M059J (cell line): ENCODE data around the gene UBAC2. TPM values are rescaled to one million over a fixed set of nuclear protein-coding genes. Genes with fewer than 3 reads are reported as not detected.
A peak's percentile ranks its signal among the peaks of the same experiment; 100 is the strongest.

Experiments
- DNase-seq: peaks from one replicate; pipeline ENCODE4 v3.0.0-alpha.2; 2012; ENCODE audit warnings: low read depth
- total RNA-seq: library from RNA; depleted of rRNA; stranded (reverse); fragments of >200 nt; shearing (Covaris generic); gene quantifications from 2 replicates; pipeline ENCODE4 v1.2.3, GENCODE V29; 2014

UBAC2 gene
- total RNA-seq, 1 experiment from 2014 or later: 61.5 TPM

DNA sequence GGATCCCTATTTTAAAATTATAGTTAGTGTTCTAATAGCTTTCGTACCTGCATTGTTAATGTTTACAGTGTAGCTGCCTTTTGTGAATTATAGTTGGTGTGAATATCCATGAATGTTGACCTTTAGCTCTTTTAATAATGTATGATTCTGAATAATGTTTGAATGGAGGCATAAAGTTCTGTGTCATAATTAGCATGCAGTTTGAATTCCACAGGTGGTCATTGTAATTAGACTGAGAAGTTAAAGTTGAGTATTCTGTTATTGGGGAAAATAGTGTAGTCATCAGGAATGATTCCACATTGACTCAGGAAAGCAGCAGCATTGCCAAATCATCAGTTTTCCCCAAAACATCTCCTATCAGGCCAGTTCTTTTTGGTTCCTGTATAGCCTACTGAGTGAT is 45.4 kb downstream of the UBAC2 start:
- no peak for DNase-seq

- DNase-seq: peak; percentile 9
These were observed 48.5 kb downstream of the UBAC2 start for GRCh38 chr13:99249178-99249577.

GRCh38 chr13:99249606-99250005 is 49.0 kb downstream of the UBAC2 start:
- peak; percentile 51 for DNase-seq

- no peak for DNase-seq
These were observed 50.5 kb downstream of the UBAC2 start for GRCh38 chr13:99250982-99251825.

- DNase-seq: no peak
These were observed 51.3 kb downstream of the UBAC2 start for GRCh38 chr13:99251921-99252320.

- DNase-seq: no peak
These were observed 54.2 kb downstream of the UBAC2 start for GRCh38 chr13:99254830-99255229.

- no peak for DNase-seq
These were observed 54.6 kb downstream of the UBAC2 start for GRCh38 chr13:99255271-99255670.

- no peak for DNase-seq
These were observed 55.6 kb downstream of the UBAC2 start for GRCh38 chr13:99256283-99256682.

DNA sequence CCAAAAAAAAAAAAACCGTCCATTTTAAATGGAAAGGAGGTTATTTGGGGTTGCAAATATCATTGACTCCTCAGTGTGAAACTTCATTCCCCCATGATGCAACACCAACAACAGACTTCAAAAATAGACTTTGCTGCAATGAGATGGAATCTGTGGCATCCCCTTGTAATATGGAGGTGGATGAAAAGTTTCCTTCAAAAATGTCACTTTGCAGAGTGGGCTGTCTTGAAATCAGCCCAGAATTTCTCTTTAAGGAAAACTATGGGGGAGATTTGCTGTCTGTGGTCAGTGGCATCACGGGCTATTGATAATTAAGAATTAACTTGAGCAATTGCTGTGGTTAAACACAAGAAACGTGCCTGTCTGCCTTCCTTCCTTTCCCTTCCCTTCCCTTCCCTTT is 56.1 kb downstream of the UBAC2 start:
- DNase-seq: no peak

- no peak for DNase-seq
These were observed 56.6 kb downstream of the UBAC2 start for GRCh38 chr13:99257291-99257690.

DNA sequence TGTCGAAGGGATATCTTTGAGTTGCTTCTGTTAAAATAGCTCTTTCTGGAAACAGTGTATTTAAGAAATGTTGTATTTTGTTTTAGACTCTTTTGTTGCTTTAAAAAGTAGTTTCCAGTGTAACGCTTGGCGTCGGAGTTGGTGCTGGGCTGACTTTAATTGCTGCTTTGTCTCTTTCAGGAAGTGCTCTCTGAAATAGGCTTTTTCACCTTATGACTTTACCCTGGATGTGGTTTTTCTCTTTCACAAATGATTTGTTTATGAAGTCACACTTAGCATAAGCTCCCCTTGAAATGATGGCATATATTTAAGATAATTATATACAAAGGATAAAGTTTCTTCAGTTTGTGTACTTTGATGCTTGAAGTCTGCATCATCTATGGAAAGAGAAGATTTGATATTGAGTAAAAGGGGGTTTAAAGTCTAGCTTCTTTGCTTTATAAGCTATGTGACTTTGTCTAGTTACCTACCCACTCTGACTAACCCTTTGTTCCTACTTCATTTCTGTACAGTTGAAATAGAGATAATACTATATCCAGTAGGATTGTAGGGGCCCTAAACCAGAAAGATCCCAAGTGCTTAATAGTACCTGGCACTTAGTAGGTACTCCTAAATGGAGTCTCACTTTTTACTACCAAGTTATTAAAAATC is 57.7 kb downstream of the UBAC2 start, which contains the start of gene GPR18:
GPR18 (minus strand) TSS at position 170 of the 651 bp plus-strand sequence. CDS start 2,507 bp downstream, outside the sequence.
- DNase-seq: no peak

DNA sequence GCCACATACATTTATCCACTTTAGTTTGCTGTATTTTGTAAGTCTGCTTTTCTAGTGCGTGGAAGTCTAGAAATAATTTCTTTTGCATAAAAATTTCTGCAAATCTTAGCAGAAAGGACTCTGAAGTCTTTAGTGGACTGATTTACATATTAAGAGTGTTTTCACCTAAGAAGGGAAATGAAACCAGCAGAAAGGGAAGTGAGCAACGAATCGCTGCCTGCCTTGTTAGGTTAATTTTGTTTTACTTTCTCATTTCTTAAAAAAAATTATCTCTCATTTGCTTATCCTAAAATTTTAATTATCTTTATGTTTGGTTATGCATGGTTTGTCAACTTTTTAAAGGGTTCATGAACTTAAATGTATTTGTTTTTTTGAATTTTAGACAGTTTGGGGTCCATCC is 58.3 kb downstream of the UBAC2 start:
- no peak for DNase-seq

DNA sequence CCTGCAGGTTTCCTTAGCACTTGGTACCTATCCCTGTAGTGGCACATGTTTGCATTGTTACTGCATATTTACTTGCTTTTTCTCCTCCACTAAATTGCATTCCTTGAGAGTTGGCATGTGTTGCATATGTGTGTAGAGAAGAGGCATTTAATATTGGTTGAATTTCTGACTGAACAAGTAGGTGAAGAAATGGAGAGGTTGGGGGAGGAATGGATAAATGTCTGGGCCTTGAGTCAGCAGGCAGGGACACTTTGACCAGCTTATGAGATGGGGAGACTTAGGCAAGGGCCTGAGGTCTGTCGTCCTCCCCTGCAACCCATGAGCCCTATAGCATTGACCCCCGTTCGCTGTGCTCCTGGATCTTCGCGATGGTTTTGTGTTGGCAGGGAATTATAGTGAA is 59.6 kb downstream of the UBAC2 start:
- no peak for DNase-seq

DNA sequence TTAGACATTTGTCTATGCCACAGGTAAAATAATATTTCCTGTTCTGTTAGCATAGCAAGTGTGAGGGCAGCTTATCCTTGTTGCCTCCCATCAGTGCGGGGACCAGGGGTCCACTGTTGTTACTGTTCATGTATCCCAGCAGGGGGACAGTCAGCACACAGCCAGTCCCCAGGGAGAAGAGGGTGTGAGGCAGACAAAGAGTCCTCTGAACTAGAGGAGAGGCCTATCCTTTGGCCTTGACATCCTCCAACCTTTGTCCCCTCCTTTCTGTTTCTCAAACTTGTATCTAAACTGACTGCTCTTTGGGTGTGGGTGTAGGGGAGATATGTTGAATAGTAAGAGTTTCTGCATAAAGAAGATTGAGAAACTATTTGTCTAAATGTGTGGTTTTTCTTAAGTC is 60.4 kb downstream of the UBAC2 start:
- DNase-seq: no peak

GRCh38 chr13:99263126-99263785 is 62.6 kb downstream of the UBAC2 start:
- no peak for DNase-seq

DNA sequence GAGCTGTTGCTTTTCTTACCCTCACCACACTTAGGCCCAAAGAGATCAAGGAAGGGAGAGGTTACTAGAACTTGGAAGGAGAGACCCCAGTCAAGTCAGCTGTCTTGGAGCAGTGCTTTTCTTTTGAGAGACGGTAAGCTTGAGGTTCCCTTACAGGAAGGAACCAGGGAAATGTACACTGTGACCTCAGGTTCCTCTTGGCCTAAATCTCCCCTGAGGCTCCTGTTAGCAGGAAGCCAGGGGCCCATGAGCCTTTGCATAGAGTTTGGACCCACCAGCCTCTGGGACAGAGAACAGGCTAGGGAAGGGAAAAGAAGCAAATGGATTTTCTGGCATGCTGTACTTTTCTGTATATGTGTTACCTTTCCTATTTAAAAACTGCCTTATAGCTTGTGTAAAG is 63.4 kb downstream of the UBAC2 start:
- no peak for DNase-seq

GRCh38 chr13:99265162-99265800 is 64.6 kb downstream of the UBAC2 start:
- DNase-seq: no peak

DNA sequence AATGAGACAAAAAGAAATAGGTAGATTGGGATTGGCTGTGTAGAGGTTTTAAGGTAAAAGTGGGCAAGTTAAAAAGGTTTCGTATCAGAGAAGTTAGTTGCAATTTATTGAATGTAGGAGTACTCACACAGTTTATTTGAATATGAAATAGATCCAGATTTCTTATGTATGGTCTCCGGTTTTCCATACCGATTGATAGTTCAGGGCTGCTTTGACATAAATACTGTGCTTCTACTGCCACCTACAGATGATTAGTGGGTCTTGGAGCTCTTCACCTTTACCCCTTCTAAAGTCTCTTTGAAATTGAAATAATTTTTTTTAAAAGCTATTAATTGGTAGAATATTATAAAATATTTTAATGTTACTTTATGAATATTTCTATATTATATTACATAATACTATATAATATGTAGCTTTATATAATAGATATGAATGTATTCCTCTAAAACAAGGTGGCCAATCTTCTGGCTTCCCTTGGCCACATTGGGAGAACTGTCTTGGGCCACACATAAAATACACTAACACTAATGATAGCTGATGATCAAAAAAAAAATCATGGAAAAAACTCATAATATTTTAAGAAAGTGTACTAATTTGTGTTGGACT is 65.3 kb downstream of the UBAC2 start:
- DNase-seq: peak; percentile 52

DNA sequence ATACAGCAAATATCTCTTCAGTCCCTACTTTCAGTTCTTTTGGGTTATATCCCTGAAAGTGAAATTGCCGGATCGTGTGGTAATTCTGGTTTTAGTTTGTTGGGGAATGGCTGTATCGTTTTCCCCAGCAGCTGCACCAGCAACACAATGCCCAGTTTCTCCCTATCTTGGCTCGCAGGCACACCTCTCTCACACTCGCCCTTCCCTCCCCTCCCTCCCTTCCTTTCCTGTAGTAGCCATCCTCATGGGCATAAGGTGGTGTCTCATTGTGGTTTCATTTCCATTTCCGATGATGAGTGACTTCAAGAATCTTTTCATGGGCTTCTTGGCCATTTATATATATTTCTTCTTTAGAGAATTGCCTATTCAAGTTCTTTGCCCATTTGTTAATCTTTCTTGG is 66.2 kb downstream of the UBAC2 start:
- no peak for DNase-seq

DNA sequence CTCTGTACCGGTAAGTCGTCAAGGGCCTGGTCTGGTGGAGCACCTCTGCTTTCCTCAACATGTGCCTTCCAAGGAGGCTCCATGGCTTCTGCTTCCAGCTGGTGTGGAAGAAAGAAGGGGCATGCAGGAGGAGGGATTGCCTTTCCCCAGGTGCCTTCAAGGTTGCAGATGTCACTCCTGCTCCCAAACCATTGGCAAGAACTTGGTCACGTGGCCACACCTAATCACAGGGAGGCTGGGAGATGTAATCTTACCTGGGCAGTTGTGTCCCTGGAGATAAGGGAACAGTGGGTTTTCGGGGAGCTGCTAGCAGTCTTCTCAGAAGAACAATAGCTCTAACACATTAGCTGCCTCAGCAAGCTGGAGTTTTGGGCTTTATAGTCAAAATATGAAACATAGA is 67.3 kb downstream of the UBAC2 start:
- no peak for DNase-seq

DNA sequence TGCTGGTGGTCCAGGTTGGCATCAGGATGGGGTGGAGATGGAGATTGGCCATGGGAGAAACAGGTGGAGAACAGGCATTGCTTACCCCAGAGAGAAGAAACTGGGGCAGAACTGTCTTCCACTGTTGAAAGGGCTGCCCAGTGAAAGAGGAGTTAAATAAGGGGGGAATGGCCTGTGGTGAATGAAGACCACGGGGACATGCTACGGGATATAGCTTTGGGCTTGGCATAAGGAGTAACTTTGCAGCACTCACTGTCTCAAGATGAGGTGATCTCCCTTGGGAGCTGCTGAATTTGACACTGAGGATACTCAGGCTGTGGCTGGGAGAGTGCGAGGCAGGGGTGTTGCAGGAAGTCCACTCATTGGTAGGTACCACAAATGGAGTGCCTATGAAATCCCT is 68.2 kb downstream of the UBAC2 start:
- DNase-seq: no peak
